Measurements from ENCODE around the gene DYTN. TPM values are rescaled to one million over a fixed set of nuclear protein-coding genes. Genes with fewer than 3 reads are reported as not detected.

The DYTN gene, protein sequence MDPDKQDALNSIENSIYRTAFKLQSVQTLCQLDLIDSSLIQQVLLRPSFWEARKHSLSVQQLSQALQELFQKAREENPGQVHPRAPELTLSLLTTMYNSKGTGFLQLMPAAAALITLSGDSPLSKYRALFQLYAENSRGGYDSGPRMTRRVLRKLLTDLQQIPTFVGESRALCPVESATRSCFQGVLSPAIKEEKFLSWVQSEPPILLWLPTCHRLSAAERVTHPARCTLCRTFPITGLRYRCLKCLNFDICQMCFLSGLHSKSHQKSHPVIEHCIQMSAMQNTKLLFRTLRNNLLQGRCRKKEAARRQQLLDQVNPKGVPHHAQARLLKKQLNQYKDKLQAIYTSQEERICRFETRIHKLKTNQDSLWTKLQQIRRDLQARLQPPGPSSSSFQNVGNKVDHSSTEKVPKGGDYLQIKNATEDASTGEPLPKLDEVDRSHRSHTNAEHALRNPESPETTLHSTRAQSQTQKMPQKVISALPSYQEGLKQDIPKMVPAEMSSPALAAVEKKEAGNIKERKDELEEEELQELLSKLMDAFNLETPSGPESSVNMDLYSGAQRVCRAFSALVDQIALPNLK
- not detected for total RNA-seq
- long read RNA-seq: 0 reads

DNA sequence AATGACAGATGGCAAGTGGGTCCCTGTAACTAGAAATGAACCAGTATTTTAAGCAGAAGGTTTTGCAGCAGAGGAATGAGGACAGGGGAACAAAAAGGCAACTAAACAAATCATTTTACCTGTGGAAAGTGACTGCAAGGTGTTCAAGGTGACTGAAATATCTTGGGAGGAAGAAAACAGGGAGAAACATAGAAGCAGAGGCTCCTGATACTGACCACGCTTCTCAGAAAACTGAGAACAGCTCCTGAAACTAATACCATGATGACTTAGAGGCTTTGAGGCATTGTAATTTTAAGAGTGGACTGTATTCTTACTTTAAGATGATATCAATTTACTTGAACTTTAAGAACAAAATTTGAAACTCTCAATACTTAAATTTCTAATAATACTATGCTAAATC lies at the start of gene DYTN:
DYTN (minus strand) TSS at position 101 of the 400 bp plus-strand sequence. CDS start 117 bp downstream, outside the sequence.
- Histone ChIP-seq H3K27ac (replicated peaks) (no peak within 1 kb of the TSS), H3K27me3 (ENCODE audit: low read depth) (no peaks in the 10 kb centered on the region), H3K4me1 (no peaks in the 10 kb centered on the region), H3K4me3 (no peak within 1 kb of the TSS), H3K9me3 (replicated peaks) (peaks cover 8% of the 10 kb centered on the region), H3K36me3 (no peaks in the 10 kb centered on the region)
- intact Hi-C loops (cut with micrococcal nuclease): no loop called here
- TF ChIP-seq, protein P1, sequence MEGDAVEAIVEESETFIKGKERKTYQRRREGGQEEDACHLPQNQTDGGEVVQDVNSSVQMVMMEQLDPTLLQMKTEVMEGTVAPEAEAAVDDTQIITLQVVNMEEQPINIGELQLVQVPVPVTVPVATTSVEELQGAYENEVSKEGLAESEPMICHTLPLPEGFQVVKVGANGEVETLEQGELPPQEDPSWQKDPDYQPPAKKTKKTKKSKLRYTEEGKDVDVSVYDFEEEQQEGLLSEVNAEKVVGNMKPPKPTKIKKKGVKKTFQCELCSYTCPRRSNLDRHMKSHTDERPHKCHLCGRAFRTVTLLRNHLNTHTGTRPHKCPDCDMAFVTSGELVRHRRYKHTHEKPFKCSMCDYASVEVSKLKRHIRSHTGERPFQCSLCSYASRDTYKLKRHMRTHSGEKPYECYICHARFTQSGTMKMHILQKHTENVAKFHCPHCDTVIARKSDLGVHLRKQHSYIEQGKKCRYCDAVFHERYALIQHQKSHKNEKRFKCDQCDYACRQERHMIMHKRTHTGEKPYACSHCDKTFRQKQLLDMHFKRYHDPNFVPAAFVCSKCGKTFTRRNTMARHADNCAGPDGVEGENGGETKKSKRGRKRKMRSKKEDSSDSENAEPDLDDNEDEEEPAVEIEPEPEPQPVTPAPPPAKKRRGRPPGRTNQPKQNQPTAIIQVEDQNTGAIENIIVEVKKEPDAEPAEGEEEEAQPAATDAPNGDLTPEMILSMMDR (IDR thresholded peaks at IDR 0.05; ENCODE audit: borderline replicate concordance): no peak
- DNase-seq: no peak

DNA sequence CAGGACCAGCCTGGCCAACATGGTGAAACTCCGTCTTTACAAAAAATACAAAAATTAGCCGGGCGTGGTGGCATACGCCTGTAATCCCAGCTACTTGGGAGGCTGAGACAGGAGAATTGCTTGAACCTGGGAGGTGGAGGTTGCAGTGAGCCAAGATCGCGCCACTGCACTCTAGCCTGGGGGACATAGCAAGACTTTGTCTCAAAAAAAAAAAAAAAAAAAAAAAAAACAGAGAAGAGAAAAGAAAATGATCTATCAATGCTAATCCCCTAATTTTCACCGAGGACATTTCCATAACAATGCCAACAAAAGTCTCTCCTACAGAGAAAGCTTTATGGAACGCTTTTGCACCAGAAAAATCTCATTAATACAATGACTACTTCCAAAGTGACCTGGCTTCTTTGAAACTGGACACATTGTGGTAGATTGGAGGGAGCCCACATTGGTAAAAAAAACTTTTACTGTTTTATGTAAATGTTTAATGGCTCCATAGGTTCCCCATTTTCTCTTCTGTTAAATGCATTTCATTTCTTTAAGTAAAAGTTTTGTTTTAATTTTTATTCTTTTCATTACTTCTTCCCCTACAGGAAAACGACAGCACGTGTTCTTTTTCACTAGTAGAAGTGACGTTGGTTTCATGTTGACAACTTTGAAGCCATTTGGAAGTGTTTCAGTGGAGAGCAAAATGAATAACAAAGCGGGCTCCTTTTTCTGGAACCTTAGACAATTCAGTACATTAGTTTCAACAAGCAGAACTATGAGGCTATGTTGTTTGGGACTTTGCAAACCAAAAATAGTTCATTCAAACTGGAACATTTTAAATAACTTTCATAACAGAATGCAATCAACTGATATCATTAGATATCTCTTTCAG lies 48.1 kb upstream of the DYTN start:
- Histone ChIP-seq H3K9me3 (replicated peaks) (no peaks in the 10 kb centered on the region), H3K4me1 (peaks cover 54% of the 10 kb centered on the region), H3K27me3 (ENCODE audit: low read depth) (no peaks in the 10 kb centered on the region), H3K4me3 (peak overlapping the region; percentile 92), H3K27ac (replicated peaks) (peak overlapping the region; percentile 92), H3K36me3 (peaks cover 38% of the 10 kb centered on the region)
- DNase-seq: no peak
- intact Hi-C loops (cut with micrococcal nuclease): no loop called here
- TF ChIP-seq, protein P1 (IDR thresholded peaks at IDR 0.05; ENCODE audit: borderline replicate concordance): no peak

DNA sequence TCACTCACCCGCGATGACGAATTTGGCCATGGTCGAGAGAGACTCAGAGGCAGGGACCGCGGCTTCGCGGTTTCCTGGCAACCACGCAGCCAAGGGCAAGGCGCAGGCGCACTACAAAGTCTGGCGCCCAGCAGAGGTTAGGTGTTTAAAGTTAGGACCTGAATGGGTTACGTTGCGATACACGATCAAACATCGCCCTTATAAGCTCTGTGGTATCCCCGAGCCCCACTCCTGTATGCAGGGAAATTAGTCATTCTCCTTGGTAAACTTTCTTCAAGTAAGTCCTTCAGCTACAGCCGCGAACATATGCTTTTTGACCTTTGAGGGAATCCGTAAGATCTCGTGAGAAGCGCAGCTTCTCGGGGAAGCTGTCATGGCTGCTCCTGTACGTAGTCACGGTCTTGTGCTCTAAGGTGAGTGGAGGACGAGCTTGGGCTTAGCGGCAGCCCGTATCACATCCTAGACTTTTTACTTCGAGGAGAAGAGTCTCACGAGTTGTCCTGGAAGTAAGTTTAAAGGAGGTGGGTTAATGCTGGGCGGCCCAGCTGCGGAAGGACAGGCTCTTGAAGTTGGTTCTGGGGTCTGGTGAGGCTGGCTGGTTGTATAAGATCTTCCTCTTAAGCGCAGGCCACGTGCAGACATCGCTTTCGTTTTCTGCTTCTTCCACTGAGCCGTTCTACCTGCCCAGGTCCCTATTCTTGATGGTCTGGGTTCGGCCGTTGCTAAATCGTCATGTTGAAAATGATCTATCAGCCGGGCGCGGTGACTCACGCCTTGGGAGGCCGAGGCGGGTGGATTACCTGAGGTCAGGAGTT lies 47.3 kb upstream of the DYTN start, which contains the start of the genes FASTKD2 and MDH1B:
FASTKD2 (plus strand) TSS at position 365 of the 815 bp plus-strand sequence. CDS start 1,088 bp downstream, outside the sequence.
MDH1B (minus strand) TSS at position 87 of the 815 bp plus-strand sequence; CDS start at position 30, 57 bp downstream.
- no peaks in the 10 kb centered on the region for H3K27me3 ChIP-seq (ENCODE audit: low read depth)
- H3K36me3 ChIP-seq: peaks cover 31% of the 10 kb centered on the region
- TF ChIP-seq, protein P1 (IDR thresholded peaks at IDR 0.05; ENCODE audit: borderline replicate concordance): no peak
- DNase-seq: peak; percentile 88
- intact Hi-C loops (cut with micrococcal nuclease): no loop called here
- peak within 1 kb of the TSS; percentile 92 for H3K4me3 ChIP-seq
- peaks cover 54% of the 10 kb centered on the region for H3K4me1 ChIP-seq
- peak within 1 kb of the TSS; percentile 92 for H3K27ac ChIP-seq (replicated peaks)
- H3K9me3 ChIP-seq (replicated peaks): no peaks in the 10 kb centered on the region

DNA sequence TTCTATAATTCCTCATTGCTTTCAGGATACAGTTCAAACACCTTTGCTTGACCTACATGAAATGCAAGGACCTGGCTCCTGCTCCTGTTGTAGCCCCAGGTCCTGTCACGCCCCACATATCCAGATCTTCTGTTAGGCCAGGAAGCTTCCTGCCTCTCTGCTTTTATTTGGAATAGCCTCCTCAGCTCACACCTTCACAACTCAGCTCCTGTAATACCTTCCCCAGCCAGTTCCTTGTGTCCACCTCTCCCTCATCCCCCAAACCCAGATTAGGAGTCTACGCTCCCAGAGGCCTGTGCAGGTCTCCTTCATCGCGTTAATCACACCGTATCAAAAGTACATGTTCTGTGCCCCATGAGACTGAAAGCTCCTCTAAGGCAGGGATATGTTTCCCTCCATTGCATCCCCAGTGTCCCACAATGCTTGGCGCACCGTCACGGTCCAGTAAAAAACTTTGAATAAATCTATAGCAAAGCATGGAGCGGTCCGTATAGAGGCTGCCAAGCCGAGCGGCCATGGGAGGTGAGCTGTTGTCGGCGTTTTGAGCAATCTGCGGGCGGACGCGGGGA lies 46.6 kb upstream of the DYTN start:
- TF ChIP-seq, protein P1 (IDR thresholded peaks at IDR 0.05; ENCODE audit: borderline replicate concordance): no peak
- peaks cover 54% of the 10 kb centered on the region for H3K4me1 ChIP-seq
- no peaks in the 10 kb centered on the region for H3K9me3 ChIP-seq (replicated peaks)
- peaks cover 26% of the 10 kb centered on the region for H3K36me3 ChIP-seq
- DNase-seq: no peak
- H3K4me3 ChIP-seq: peak overlapping the region; percentile 92
- intact Hi-C loops (cut with micrococcal nuclease): no loop called here
- no peaks in the 10 kb centered on the region for H3K27me3 ChIP-seq (ENCODE audit: low read depth)
- peak overlapping the region; percentile 92 for H3K27ac ChIP-seq (replicated peaks)

Data from left ventricle myocardium inferior (tissue), 1 donor.